GM18907 (cell line): ENCODE measurements around the gene COL27A1.

ENCODE experiments used
- ATAC-seq: cut with Tn5 transposase; IDR thresholded peaks from one replicate; pipeline ENCODE4 v1.9.1; 2021; ENCODE audit warnings: mild to moderate bottlenecking, moderate library complexity; ENCODE audit not compliant: unreplicated experiment

Gene COL27A1

GRCh38 chr9:114166103-114166470, 10.8 kb downstream of the COL27A1 start:
- no peak for ATAC-seq

GRCh38 chr9:114166614-114167572, 11.6 kb downstream of the COL27A1 start:
- ATAC-seq, result no peak

GRCh38 chr9:114167591-114168091, 12.3 kb downstream of the COL27A1 start:
- no peak for ATAC-seq

GRCh38 chr9:114168281-114169028, 13.1 kb downstream of the COL27A1 start:
- ATAC-seq, result no peak

GRCh38 chr9:114169029-114169951, 14.0 kb downstream of the COL27A1 start:
- no peak for ATAC-seq

DNA sequence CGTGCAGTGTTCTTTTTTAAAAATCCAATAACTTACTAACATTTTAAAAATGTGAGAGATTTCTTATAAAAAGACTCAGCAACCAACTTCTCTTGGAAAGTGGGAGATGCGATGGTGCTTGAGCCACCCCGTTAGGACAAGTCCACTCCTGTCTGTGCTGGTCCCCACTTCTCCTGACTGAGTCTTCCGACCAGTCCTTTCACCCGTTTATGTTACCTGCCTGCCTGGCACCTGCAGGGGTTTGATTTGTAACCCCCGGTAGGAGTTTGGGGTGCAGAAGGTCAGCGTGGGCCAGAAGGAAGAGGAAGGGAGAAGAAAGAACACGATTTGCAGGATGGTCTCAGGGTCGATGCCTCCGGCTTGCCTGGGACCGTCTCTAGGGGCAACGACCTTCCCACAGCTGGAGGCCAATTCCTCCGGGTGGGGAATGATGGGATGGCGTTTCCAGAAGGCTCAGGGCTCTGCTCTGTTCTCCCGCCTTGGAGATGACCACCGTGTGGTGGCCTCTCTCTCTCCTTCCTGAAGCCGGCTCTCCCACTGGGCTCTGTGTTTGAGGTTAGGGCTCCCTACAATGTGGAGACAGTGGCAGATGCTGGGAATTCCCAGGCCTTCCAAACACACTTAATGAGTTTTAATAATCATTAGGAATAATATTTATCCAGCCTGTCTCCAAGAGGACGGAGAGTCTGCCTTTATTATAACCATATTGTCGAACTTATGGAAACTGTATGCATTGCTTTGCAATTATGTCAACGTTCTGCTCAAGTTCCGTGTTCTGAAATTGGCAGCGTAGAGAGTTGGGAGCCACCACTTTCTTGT, 14.8 kb downstream of the COL27A1 start:
- no peak for ATAC-seq

DNA sequence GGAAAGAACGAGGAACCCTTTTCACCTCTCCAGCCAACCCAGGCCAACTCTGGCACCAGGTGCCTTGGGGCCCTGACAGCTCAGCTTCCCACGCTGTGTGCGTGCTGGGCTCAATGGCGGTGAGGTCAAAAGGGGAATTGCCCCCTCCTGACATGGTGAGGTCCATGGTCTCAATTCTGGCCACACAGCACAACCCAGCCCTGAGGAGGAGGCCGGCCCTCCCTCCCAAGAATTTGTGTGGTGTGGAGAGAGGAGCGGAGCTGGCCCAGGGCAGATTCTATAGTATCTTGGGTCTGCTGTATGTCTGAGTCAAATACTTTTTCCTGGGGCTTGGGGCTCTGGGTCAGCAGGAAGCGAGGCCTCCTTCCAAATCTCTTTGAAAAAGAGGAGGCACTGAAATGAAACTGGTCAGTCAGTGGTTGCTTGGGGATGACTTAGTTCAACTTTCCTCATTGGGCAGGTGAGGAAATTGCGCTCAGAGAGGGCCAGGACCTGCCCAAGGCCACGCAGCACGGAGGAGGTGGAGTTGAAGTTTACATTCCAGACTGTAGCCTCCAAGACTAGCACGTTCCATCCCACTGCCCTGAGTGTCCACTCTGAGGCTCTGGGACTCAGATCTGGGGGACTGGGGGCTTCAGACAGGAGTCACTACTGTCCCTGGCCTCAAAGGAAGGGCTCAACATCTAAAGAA, 15.6 kb downstream of the COL27A1 start:
- ATAC-seq, result no peak

DNA sequence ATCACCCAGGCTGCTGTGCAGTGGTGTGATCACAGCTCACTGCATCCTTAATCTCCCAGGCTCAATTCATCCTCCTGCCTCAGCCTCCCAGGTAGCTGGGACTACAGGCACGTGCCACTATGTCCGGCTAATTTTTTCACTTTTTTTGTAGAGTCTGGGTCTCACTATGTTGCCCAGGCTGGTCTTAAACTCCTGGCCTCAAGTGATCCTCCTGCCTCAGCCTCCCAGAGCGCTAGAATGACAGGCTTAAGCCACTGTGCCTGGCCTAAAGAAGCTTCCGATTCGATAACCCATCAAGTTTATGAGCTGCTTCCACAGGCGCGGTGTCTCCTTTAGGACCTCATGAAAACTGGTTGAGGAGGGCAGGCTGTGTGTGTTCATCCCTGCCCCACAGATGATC, 16.2 kb downstream of the COL27A1 start:
- no peak for ATAC-seq

GRCh38 chr9:114172981-114173833, 17.9 kb downstream of the COL27A1 start:
- ATAC-seq, result no peak

DNA sequence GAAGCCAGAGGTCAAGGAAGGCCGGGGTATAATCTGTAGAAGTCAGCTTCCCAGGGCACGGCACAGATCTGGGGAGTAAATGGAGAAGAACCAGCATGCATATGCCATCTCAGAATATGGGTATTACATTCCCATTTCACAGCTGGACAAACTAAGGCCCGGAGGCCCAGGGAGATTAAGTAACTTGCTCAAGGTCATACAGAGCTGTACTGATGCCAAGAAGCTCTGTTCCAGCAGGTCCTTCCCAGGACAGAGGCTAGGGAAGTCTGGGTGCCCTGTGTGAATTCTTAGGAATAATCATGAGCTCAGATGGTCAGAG, 19.2 kb downstream of the COL27A1 start:
- no peak for ATAC-seq

GRCh38 chr9:114174876-114175771, 19.8 kb downstream of the COL27A1 start:
- ATAC-seq, result no peak

DNA sequence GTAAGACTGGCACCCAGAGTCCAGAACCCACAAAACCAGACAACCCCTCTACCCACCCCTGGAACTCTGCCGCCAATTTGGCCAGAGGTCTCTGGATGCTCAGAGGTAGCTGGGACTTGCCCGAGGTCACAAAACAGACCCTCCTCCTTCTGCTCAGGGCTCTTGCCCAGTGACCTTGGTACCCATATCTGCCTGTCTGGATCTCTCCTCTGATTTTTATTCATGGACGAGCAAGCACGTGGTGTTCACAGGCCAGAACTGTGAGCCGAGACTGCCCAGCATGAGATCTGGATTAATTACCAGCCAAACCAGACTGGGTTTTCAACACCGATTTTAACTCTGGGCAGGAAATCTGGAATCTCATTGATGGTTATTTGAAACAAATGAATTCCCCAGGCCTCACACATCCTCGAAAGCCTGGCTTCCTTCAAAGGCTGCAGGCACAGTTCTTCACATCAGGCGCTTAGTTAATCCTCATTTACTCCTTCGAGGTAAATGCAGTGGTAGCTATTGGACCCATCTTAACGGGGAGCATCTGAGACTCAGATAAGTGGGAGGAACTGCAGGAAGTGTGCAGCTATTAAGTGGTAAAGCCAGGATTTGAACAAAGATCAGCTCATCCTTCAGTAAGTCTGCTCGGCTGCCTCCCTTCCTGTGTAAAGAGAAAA, 21.4 kb downstream of the COL27A1 start:
- no peak for ATAC-seq

- no peak for ATAC-seq
Observed at GRCh38 chr9:114177423-114178064, 22.2 kb downstream of the COL27A1 start.

DNA sequence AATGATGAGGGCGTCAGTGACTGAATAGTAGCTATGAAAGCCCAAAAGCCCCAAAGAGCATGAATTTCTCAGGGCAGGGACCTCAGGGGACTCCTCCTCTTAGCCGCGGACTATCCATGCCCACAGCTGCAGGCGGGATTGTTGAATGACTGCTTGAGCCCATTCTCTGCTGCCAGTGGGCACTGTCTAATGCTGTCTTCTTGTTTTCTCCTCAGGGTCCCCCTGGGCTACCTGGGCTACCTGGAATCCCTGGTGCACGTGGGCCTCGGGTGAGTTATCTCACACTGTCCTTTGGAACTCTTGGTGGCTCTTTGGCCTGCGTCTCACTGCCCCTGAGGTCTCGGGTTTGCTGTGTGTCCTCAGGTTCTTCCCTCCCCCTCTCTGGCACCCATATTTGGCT, 22.7 kb downstream of the COL27A1 start:
- no peak for ATAC-seq

DNA sequence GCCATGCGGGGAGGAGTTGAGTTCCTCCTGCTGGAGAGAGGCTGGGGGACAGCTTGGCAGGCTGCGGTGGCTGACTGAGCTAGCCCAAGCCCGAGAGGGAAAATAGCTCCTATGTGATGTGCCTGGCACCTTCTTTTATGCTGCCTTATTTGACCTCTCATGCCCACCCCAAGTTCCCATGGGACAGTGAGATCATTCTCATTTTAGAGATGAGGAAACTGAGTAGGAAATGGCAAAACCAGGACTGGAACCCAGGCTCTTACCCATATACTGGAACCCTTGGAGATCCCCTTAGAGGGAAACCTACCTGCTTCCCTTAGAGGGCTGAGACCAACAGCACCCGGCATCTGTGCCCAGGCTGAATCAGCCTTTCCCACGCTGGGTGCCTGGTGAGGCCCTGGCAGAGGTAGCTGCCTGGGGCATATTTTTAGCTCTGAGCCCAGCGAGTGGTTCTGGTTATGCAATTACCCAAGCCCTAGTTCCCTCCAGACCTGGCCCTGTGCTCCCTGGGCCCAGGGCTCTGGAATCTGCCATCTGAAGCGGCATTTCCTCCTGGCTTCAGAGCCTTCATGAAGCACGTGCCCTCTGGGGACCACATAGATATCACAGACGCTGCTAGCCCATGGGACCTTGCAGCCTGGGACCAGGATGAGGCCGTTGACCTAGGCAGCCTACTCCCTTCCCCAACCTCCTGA, 23.6 kb downstream of the COL27A1 start:
- no peak for ATAC-seq

DNA sequence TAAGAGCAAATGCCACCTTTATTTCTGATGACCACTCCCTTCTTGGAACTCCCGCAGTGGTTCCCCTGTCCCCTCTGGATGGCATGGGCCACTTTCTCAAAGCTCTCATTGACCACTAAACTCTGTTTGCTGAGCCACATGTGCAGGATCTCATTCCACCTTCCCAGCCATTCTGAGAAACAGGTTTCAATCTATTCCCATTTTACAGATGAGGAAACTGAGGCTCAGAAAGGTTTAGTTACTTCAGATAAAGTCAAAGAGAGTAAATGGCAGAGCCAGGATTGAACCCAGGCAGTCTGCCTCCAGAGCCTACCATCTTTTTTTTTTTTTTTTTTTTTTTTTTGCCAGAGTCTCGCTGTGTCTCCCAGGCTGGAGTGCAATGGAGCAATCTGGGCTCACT, 24.2 kb downstream of the COL27A1 start:
- ATAC-seq, result no peak
